Gastrocnemius medialis (tissue), 4 donors: ENCODE results near the gene KRT7. TPM values are rescaled to one million over a fixed set of nuclear protein-coding genes. Genes with fewer than 3 reads are reported as not detected.

Source experiments
- ATAC-seq, 2 donors: fragments of 150-250 bp; one replicate each; pipeline ENCODE4 v1.9.1; 2016
- DNase-seq, 2 donors: peaks; one replicate each; pipeline ENCODE4 v3.0.0-alpha.2; 2019
- H3K27ac ChIP-seq, 4 donors: fragments of 200-600 bp; sonication (generic); 1 replicate in 1 of 4; 2 replicates in 3 of 4; pipeline ENCODE4 v1.5.1; 2016 to 2018; ENCODE audit warnings: mild to moderate bottlenecking in 2 of 4, moderate library complexity in 1 of 4
- H3K27me3 ChIP-seq, 3 donors: fragments of 200-600 bp; sonication (generic) in 2 of 3; 1 replicate in 1 of 3; 2 replicates in 2 of 3; pipeline versions ENCODE4 v1.5.1 to v1.6.0; 2016 to 2019; ENCODE audit warnings: mild to moderate bottlenecking in 1 of 3, moderate library complexity in 1 of 3
- H3K36me3 ChIP-seq, 2 donors: fragments of 200-600 bp; sonication (generic) in 1 of 2; one replicate each; pipeline ENCODE4 v1.5.1; 2017 to 2018
- H3K4me1 ChIP-seq, 2 donors: fragments of 200-600 bp; sonication (generic) in 1 of 2; one replicate each; pipeline ENCODE4 v1.5.1; 2016 to 2017; ENCODE audit warnings: mild to moderate bottlenecking in 2 of 2
- H3K4me3 ChIP-seq, 4 donors: fragments of 200-600 bp; sonication (generic) in 3 of 4; 1 replicate in 1 of 4; 2 replicates in 3 of 4; pipeline ENCODE4 v1.5.1; 2016 to 2019; ENCODE audit warnings: mild to moderate bottlenecking in 2 of 4
- H3K9me3 ChIP-seq, 3 donors: fragments of 200-600 bp; sonication (generic) in 2 of 3; 1 replicate in 1 of 3; 2 replicates in 2 of 3; pipeline ENCODE4 v1.5.1; 2016 to 2019
- POLR2A ChIP-seq, 2 donors: fragments of 450-650 bp; IDR thresholded peaks; one replicate each; pipeline ENCODE4 v1.6.1; 2017; ENCODE audit warnings: antibody characterized with exemption in 2 of 2, mild to moderate bottlenecking in 2 of 2, moderate library complexity in 2 of 2
- in situ Hi-C, 4 donors: fragments of 200-750 bp; cut with MboI; loops; one replicate each; pipeline versions ENCODE4 v1.15.0 to v1.8.0; 2017; ENCODE audit warnings: low sequenced_read_pairs in 4 of 4
- intact Hi-C: fragments of 100-400 bp; cut with DNase I; formaldehyde crosslinking; loops from one replicate; pipeline ENCODE4 v1.15.1; 2023; ENCODE audit warnings: low total_unique reads
- total RNA-seq, 4 donors: library from RNA; depleted of rRNA; stranded (reverse); fragments of >200 nt; gene quantifications; one replicate each; pipeline versions ENCODE4 v1.1.0 to v1.2.3, GENCODE V29; 2016
- TF ChIP-seq, protein P1 (sequence below), 5 experiments: fragments of 450-650 bp in 3 of 5; fragments of 200-600 bp in 2 of 5; sonication (generic) in 2 of 5; IDR thresholded peaks in 4 of 5; conservative IDR thresholded peaks in 1 of 5; 1 replicate in 4 of 5; 2 replicates in 1 of 5; pipeline ENCODE4 v1.5.1; 2016 to 2019; ENCODE audit warnings: antibody characterized with exemption in 5 of 5, mild to moderate bottlenecking in 3 of 5, moderate library complexity in 3 of 5

KRT7 gene
- total RNA-seq, 4 donors from 2014 or later: 0.39 to 4.4 (median 1.2) TPM

DNA sequence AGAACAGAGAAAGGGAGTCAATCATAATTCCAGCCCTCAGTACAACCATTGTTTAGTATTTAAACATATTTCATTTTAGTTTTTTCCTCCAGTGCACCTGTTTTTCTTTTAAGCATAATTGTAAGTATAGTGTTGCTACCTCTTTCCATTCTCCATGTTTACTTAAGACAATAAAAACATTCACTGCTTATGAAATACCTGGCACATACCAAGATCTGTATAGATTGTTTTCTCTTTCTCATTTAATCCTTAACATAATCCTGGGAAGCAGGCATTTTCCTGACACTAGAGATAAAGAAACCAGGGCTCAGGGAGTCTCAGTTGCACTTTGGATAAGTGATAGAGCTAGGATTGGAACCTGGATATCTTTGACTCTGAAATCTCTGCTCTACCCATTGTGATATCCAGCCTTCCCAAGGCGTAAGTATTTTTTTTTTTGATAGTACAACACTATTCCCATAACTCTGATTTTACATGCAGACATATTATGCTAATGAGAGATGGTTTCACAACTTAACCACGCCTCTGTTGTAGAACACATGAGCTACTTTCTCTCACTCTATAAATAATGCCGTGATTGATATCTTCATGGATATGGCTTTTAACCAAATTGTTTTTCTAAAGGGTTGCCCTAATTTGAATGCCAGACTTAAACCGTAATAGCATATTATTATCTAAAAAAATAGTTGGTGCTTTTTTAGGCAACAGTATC is 11.8 kb upstream of the KRT7 start:
- no peaks in the 10 kb centered on the region for H3K27me3 ChIP-seq
- peaks cover 6 to 7% of the 10 kb centered on the region in 2 donors for H3K4me1 ChIP-seq
- H3K9me3 ChIP-seq: no peaks in the 10 kb centered on the region
- no peak for ATAC-seq
- TF ChIP-seq, protein P1, sequence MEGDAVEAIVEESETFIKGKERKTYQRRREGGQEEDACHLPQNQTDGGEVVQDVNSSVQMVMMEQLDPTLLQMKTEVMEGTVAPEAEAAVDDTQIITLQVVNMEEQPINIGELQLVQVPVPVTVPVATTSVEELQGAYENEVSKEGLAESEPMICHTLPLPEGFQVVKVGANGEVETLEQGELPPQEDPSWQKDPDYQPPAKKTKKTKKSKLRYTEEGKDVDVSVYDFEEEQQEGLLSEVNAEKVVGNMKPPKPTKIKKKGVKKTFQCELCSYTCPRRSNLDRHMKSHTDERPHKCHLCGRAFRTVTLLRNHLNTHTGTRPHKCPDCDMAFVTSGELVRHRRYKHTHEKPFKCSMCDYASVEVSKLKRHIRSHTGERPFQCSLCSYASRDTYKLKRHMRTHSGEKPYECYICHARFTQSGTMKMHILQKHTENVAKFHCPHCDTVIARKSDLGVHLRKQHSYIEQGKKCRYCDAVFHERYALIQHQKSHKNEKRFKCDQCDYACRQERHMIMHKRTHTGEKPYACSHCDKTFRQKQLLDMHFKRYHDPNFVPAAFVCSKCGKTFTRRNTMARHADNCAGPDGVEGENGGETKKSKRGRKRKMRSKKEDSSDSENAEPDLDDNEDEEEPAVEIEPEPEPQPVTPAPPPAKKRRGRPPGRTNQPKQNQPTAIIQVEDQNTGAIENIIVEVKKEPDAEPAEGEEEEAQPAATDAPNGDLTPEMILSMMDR (IDR thresholded peaks at IDR 0.05 in 4 of 5, conservative IDR thresholded peaks at IDR 0.05 in 1 of 5): no peak
- no peak for TF ChIP-seq POLR2A (IDR thresholded peaks at IDR 0.05)
- no peak overlapping the region for H3K27ac ChIP-seq
- no peak for DNase-seq
- intact Hi-C loops (loop anchor here (5.0 kb wide), 1 partner anchor 106 kb away; no protein-coding TSS in a partner anchor), in situ Hi-C loops (no loop called here)
- no peaks in the 10 kb centered on the region for H3K36me3 ChIP-seq
- no peak overlapping the region for H3K4me3 ChIP-seq

DNA sequence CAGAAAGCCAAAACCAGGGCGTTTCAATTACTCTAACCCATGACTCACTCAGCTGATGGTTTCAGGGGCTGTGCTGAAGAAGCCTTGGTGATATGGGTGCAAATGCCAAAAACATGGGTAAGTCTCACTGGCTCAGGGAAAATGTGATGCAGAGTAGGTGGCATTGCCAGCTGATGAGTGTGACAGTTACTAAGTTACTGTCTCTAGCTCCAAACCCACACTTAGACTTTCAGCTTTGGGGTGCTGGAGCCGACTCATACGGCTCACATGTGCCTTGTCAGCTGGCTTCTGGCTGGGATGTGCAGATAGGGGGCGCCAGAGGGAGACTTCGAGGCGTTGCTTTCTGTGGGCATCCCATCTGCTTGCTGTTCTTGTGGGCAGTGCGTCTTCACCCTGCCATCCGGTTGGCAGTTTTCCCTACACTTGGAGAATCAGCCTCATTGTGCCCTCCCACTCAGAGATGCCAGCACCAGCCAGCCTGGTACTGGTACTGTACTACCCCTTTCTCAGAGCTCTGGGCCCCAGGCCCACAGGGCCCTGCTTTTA is 11.1 kb upstream of the KRT7 start:
- TF ChIP-seq, protein P1 (IDR thresholded peaks at IDR 0.05 in 4 of 5, conservative IDR thresholded peaks at IDR 0.05 in 1 of 5): peak; percentile 23 to 67 (median 46)
- TF ChIP-seq POLR2A (IDR thresholded peaks at IDR 0.05): no peak
- DNase-seq (peak in 1 of 2 donors; percentile 68), ATAC-seq (peak; percentile 29 to 84)
- H3K36me3 ChIP-seq: no peaks in the 10 kb centered on the region
- peaks cover 0 to 5% of the 10 kb centered on the region in 2 donors for H3K4me1 ChIP-seq
- in situ Hi-C loops (no loop called here), intact Hi-C loops (loop anchor here (2.0 to 5.0 kb wide), 2 partner anchors 57 to 105 kb away; no protein-coding TSS in a partner anchor)
- H3K27ac ChIP-seq: no peak overlapping the region
- no peaks in the 10 kb centered on the region for H3K27me3 ChIP-seq
- no peaks in the 10 kb centered on the region for H3K9me3 ChIP-seq
- no peak overlapping the region for H3K4me3 ChIP-seq

DNA sequence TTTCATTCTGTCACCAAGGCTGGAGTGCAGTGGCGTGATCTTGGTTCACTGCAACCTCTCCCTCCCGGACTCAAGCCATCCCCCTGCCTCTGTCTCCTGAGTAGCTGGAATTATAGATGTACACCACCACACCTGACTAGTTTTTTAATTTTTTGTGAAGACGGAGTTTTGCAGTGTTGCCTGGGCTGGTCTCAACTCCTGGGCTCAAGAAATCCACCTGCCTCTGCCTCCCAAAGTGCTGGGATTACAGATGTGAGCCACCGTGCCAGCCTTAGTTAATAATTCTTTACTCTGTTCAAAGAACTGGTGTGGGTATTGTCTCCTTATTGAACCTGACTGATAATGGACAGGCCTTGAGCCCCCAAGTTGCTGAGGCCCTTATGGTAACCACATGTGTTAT is 10.4 kb upstream of the KRT7 start:
- no peaks in the 10 kb centered on the region for H3K9me3 ChIP-seq
- no peak for TF ChIP-seq POLR2A (IDR thresholded peaks at IDR 0.05)
- TF ChIP-seq, protein P1 (IDR thresholded peaks at IDR 0.05 in 4 of 5, conservative IDR thresholded peaks at IDR 0.05 in 1 of 5): no peak
- no peaks in the 10 kb centered on the region for H3K36me3 ChIP-seq
- no peaks in the 10 kb centered on the region for H3K4me1 ChIP-seq
- DNase-seq (no peak), ATAC-seq (no peak)
- no peak overlapping the region for H3K27ac ChIP-seq
- intact Hi-C loops (loop anchor here (2.0 to 5.0 kb wide), 2 partner anchors 56 to 105 kb away; no protein-coding TSS in a partner anchor), in situ Hi-C loops (no loop called here)
- no peak overlapping the region for H3K4me3 ChIP-seq
- no peaks in the 10 kb centered on the region for H3K27me3 ChIP-seq

DNA sequence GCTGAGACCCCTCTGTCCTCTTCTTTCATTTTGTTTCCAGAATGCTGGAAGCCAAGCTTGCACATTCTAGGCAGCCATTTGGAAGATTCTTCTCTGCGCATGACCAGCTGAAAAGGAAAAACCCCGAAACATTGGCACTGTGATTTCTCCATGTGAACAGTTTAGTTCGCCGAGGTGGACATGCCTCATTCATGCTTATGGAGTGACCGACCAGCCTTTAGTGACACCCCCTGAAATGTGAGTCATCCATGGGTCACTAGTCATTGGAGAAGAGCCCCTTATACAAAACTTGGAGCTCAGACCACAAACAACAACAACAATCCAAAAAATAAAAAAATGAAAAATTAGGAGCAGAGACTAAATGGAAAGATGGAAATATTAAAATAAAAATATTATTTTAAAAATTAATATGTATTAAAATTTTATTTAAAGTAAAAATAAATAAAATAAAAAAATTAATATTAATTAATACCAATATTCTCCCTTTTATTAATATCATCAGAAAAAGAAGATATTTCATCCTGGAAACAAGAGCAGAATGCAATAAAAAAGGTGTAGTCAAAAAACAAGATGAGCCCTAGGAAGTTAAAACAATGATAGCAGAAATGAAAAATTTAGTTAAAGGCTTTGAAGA is 9.5 kb upstream of the KRT7 start:
- ATAC-seq (no peak), DNase-seq (no peak)
- Histone ChIP-seq H3K27me3 (no peaks in the 10 kb centered on the region), H3K4me3 (no peak overlapping the region), H3K36me3 (no peaks in the 10 kb centered on the region), H3K4me1 (no peaks in the 10 kb centered on the region), H3K9me3 (no peaks in the 10 kb centered on the region), H3K27ac (no peak overlapping the region)
- in situ Hi-C loops (no loop called here), intact Hi-C loops (loop anchor here (2.0 to 5.0 kb wide), 2 partner anchors 55 to 104 kb away; no protein-coding TSS in a partner anchor)
- TF ChIP-seq, protein P1 (IDR thresholded peaks at IDR 0.05 in 4 of 5, conservative IDR thresholded peaks at IDR 0.05 in 1 of 5): no peak
- TF ChIP-seq POLR2A (IDR thresholded peaks at IDR 0.05): no peak
